ENCODE data around the gene CYTH2.

CYTH2 gene

GRCh38 chr19:48492925-48493717, 24.0 kb downstream of the CYTH2 start:
- DNase-seq (ENCODE audit: low read depth, low spot score), result peak; percentile 87

GRCh38 chr19:48493718-48494401, 24.7 kb downstream of the CYTH2 start:
- no peak for DNase-seq (ENCODE audit: low read depth, low spot score)

- no peak for DNase-seq (ENCODE audit: low read depth, low spot score)
These were observed 26.2 kb downstream of the CYTH2 start for GRCh38 chr19:48495396-48495795.

GRCh38 chr19:48496959-48497727, 28.0 kb downstream of the CYTH2 start:
- DNase-seq (ENCODE audit: low read depth, low spot score), result no peak

- no peak for DNase-seq (ENCODE audit: low read depth, low spot score)
These were observed 28.8 kb downstream of the CYTH2 start for GRCh38 chr19:48497728-48498594.

GRCh38 chr19:48498595-48499311, 29.6 kb downstream of the CYTH2 start:
- DNase-seq (ENCODE audit: low read depth, low spot score), result no peak

- DNase-seq (ENCODE audit: low read depth, low spot score), result no peak
These were observed 30.3 kb downstream of the CYTH2 start for GRCh38 chr19:48499316-48500090.

GRCh38 chr19:48500830-48501493, 31.8 kb downstream of the CYTH2 start:
- DNase-seq (ENCODE audit: low read depth, low spot score), result no peak

GRCh38 chr19:48501494-48502349, 32.6 kb downstream of the CYTH2 start:
- no peak for DNase-seq (ENCODE audit: low read depth, low spot score)

- no peak for DNase-seq (ENCODE audit: low read depth, low spot score)
These were observed 33.3 kb downstream of the CYTH2 start for GRCh38 chr19:48502350-48503018.

GRCh38 chr19:48506138-48506733, 37.1 kb downstream of the CYTH2 start:
- DNase-seq (ENCODE audit: low read depth, low spot score), result no peak

- no peak for DNase-seq (ENCODE audit: low read depth, low spot score)
These were observed 38.8 kb downstream of the CYTH2 start for GRCh38 chr19:48507911-48508439.

- DNase-seq (ENCODE audit: low read depth, low spot score), result no peak
These were observed 39.7 kb downstream of the CYTH2 start for GRCh38 chr19:48508729-48509411.

- DNase-seq (ENCODE audit: low read depth, low spot score), result no peak
These were observed 40.5 kb downstream of the CYTH2 start for GRCh38 chr19:48509467-48510194.

- DNase-seq (ENCODE audit: low read depth, low spot score), result no peak
These were observed 41.5 kb downstream of the CYTH2 start for GRCh38 chr19:48510421-48511268.
